Subcutaneous adipose tissue (tissue), 4 donors: ENCODE data around the gene NPM1. TPM values are rescaled to one million over a fixed set of nuclear protein-coding genes. Genes with fewer than 3 reads are reported as not detected.

Experiments
- CTCF ChIP-seq: fragments of 450-650 bp; IDR thresholded peaks from one replicate; pipeline ENCODE4 v1.5.1; 2016; ENCODE audit warnings: low read depth, mild to moderate bottlenecking, control low read depth, antibody characterized with exemption, moderate library complexity
- total RNA-seq, 4 donors: library from RNA; depleted of rRNA; stranded (reverse); fragments of >200 nt; gene quantifications; one replicate each; pipeline ENCODE4 v1.1.0, GENCODE V29; 2016

The NPM1 gene
- total RNA-seq, 4 donors from 2014 or later: 421 to 628 (median 493) TPM

- no peak for TF ChIP-seq CTCF
Observed at GRCh38 chr5:171432583-171433351, 45.1 kb downstream of the NPM1 start.

GRCh38 chr5:171433352-171433698 lies 45.7 kb downstream of the NPM1 start:
- TF ChIP-seq CTCF: no peak

GRCh38 chr5:171433982-171434676 lies 46.5 kb downstream of the NPM1 start:
- TF ChIP-seq CTCF: no peak

GRCh38 chr5:171434874-171435273 lies 47.2 kb downstream of the NPM1 start:
- TF ChIP-seq CTCF: no peak

- TF ChIP-seq CTCF: no peak
Observed at GRCh38 chr5:171435908-171436307, 48.3 kb downstream of the NPM1 start.

GRCh38 chr5:171436804-171437285 lies 49.2 kb downstream of the NPM1 start:
- TF ChIP-seq CTCF: no peak

- no peak for TF ChIP-seq CTCF
Observed at GRCh38 chr5:171437286-171437821, 49.7 kb downstream of the NPM1 start.
